Midbrain (tissue), 1 donor: Measurements from ENCODE around the gene IFNAR1.
"Not testable (repeated sequence)": the region's sequence is repeated elsewhere in the genome, so short reads cannot be mapped to it uniquely, and the experiment has no call there.

Source experiments
- DNase-seq: peaks from one replicate; lab custom pipeline; 2025; lab: John Stamatoyannopoulos, UW

IFNAR1 gene

DNA sequence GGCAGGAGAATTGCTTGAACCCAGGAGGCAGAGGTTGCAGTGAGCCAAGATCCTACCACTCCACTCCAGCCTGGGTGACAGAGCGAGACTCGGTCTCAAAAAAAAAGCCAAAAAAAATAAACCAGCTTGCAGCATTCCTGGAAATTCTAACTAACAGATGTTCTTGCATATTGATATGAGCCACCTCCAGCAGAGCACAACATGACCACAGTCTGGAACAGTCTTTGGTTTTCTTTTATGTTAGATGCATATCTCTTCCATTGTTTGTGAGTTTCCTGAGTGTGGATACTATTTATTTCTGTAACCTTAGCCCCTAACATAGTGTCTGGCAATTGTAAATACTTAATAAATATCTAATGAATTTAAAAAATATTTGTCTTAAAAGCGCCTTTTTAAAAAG is 23.9 kb downstream of the IFNAR1 start:
- no peak for DNase-seq

DNA sequence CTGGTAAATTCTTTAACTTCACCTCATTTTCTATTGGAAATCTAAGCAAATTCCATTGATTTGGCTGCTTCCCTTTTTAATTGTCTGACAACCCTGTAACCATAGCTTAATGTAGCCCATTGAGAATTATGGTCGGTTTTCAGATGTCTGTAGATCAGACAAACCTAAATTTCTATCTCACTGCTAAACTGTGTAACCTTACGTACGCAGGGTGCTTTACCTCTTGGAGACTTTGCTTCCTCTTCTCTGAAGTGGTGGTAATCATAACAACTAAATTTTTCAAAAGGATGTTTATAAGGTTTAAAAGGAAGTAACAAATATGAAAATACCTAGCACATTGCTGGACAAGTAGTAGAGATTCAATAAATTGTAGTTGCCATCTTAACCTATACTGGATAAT is 25.9 kb downstream of the IFNAR1 start:
- DNase-seq: no peak

DNA sequence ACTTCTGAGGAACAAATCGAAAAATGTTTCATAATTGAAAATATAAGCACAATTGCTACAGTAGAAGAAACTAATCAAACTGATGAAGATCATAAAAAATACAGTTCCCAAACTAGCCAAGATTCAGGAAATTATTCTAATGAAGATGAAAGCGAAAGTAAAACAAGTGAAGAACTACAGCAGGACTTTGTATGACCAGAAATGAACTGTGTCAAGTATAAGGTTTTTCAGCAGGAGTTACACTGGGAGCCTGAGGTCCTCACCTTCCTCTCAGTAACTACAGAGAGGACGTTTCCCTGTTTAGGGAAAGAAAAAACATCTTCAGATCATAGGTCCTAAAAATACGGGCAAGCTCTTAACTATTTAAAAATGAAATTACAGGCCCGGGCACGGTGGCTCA is 30.6 kb downstream of the IFNAR1 start:
- no peak for DNase-seq

DNA sequence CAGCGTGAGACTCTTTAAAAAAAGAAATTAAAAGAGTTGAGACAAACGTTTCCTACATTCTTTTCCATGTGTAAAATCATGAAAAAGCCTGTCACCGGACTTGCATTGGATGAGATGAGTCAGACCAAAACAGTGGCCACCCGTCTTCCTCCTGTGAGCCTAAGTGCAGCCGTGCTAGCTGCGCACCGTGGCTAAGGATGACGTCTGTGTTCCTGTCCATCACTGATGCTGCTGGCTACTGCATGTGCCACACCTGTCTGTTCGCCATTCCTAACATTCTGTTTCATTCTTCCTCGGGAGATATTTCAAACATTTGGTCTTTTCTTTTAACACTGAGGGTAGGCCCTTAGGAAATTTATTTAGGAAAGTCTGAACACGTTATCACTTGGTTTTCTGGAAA is 31.2 kb downstream of the IFNAR1 start:
- DNase-seq: no peak

DNA sequence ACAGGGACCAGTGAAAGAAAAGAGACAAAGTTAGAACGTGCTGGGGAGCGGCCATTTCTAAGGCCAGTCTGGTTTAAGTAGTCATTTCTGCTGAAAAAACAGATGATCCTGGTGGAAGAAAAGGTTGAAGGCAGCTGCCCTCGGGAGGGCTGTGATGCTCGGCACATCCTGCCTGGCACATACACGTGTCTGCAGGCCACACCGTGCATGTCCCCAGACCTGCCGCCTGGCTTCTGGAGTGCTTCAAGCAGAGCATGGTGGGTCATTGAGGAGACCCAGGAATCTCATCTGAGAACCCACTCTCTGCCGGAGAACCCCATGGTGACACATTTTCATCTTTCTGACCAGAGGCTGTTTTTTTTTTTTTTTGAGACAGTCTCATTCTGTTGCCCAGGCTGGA is 32.4 kb downstream of the IFNAR1 start:
- no peak for DNase-seq

DNA sequence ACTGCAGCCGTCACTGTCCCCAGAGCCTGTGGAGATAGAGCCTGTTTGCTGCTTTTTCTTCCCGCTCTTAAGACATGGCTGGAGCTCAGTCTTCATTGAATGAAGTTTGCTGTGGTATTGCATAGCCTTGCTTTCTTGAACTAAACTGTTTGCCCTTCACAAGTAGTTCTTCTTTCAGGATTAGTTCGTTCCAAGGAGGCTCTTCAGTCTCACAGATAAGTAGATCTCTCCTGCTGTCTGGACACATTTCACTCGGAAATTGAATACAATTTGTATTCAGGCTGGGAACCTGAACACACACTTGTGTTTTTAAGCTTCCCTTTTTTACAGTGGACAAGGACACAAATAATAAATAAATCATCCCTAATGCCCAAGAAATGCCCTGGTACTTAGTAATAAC is 34.7 kb downstream of the IFNAR1 start:
- no peak for DNase-seq

DNA sequence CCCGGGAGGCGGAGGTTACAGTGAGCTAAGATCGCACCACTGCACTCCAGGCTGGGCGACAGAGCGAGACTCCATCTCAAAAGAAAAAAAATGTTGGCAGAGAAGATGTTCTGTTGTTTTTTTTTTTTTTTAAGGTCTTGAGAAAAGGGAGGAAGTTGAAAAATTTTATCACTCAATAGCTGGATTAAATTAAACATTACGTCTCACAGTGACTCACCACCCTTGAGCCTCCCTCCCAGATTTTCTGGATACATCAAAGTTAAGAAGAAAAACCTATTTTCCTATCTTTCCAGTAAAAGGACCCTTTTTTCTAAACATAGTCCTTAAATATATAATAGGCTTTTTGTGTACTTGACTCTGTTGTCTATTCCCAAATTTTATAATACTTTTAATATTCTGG is 35.5 kb downstream of the IFNAR1 start:
- DNase-seq: no peak

DNA sequence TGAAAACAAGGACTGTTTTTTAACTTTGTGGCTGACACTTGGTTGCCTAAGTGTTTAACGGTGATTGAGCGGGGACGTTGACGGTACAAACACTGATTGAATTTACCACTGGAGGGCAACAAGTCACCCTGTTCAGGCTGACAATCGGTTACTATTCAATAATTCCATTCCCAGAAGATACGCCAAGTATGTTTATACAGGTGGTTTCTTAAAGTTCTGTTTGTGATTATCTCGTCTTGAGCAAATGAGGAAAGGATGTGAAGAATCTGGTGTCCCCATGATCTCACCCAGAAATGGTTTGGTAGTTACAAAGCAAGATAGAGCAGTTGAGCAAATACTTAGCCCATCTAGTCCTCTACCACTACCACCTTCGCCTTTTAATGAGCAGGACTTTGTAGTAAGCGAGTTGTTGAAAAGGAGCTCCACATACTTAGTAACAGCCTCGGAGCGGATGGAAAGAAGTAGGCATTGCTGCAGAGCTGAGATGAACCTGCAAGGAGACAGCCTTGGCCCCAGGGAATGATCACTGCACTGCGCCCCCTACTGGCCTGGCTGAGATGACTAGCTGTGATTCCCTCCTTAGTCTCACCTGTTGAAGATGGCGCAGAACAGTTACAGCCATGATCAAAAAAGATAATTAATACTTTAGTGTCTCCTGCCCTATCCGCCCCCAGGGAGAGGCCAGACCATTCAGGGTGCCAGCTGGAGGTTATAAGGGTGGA is 36.3 kb downstream of the IFNAR1 start:
- DNase-seq: peak; percentile 41

DNA sequence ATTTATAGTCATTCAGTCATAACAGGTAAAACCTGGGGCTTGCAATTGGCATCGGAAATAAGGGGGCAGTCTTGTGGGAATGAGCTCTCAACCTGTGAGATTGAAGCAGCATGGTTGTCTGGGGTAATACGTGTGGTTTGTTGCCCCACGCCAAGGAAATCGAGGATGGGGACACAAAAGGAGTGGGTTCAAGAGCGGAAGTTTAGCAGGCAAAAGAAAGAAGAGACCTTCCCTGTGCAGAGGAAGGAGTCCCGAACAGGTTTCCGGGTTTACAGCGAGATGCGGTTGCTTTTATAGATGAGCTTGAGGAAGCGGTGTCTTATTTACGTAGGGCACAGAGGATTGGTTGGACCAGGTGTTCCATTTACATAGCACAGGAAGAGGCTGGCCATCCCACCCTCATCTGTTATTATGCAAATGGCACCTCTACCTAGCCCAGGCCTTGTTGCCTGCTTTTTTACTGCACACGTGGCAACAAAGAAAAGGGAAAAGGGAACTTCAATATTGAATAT is 37.3 kb downstream of the IFNAR1 start:
- no peak for DNase-seq

DNA sequence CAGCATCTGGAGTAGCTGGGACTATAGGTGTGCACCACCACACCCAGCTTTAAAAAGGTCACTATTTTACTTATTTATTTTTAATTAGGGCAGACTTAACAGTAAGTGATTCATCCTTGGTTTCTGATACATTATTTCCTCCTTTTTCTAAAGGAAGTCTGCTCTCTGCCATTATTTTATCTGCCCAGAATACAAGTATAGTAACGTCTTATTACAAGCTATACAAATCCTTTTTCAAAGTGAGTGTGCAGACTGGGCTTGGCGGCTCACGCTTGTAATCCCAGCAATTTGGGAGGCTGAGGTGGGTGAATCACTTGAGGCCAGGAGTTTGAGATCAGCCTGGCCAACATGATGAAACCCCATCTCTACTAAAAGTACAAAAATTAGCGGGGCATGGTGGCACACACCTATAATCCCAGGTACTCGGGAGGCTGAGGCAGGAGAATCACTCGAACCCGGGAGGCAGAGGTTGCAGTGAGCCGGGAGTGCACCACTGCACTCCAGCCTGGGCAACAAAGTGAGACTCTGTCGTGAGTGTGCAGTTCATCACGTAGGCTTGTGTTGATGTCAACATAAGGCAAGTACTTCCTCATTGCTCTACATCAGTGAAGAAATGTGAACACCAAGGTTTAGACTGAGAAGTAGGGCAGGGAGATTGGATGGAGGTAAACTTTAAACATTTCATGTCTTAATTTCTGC is 39.3 kb downstream of the IFNAR1 start:
- DNase-seq: not testable (repeated sequence)

DNA sequence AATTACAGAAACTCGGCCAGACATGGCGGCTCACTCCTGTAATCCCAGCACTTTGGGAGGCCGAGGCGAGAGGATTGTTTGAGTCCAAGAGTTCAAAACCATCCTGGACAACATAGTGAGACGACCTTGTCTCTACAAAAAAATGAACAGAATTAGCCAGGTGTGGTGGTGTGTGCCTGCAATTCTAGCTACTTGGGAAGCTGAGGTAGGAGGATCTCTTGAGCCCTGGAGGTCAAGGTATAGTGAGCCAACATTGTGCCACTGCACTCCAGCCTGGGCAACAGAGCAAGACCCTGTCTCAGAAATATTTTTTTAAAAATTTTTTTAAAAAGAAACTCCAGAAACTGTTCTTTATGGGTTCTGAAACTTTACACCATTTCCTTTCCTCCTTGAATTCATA is 40.1 kb downstream of the IFNAR1 start:
- no peak for DNase-seq

DNA sequence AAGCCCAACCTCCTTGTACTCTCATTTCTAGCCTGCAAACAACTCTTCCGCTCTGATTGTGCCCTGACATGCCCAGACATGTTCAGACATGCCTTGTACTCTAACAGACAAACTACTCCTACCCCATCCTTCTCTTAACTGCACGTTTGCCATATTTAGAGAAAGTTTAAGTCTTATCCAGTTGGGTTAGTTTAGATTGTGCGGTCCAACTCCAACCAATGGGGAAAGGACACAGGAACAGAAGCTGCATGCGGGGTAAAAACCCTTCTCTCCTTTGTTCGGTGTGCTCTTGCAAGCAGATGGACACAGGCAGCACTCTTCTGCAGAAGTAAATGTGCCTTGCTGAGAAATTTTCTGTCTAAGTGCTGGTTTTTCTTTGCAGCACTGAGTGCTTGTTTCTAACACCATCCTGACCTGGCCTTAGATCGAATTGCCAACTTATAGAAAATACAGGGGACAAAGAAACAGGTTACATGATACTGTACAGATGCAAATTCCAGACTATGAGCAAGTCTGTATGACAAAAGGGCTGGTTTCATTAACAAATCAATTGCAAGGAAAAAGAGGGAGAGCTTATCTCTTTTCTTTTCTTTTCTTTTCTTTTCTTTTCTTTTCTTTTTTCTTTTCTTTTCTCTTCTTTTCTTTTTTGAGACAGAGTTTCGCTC is 42.7 kb downstream of the IFNAR1 start:
- DNase-seq: no peak

DNA sequence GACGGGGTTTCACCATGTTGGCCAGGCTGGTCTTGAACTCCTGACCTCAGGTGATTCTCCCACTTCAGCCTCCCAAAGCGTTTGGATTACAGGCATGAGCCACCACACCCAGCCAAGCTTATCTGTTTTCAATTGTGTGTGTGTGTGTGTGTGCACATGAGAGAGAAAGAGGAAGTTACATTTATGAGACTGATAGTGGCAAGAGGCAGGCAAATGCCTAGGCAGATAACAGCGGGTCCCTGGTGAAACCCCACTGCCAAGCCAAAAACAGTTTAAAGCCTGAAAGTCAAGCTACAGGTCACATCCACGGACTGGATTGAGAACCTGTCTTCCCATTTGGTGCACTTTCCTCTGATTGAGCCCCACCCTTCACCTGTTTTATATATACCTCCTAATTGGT is 43.4 kb downstream of the IFNAR1 start:
- DNase-seq: no peak

DNA sequence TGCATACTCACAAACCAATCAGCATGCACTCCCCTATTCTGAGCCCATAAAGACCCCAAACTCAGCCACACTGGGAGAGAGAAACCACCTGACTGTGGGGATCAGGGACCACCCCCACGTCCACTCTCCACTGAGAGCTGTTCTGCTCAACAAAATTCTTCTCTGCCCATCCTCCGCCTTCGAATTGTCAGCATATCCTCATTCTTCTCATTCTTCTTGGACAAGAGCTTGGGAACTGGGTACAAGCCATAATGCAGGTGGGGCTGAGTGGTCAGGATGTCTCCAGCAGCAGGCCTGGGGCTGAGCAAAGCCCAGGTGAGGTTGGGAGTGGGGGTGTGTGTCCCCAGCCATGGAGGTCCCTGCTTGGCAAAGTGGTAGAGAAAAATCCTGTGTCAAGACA is 43.8 kb downstream of the IFNAR1 start:
- no peak for DNase-seq

DNA sequence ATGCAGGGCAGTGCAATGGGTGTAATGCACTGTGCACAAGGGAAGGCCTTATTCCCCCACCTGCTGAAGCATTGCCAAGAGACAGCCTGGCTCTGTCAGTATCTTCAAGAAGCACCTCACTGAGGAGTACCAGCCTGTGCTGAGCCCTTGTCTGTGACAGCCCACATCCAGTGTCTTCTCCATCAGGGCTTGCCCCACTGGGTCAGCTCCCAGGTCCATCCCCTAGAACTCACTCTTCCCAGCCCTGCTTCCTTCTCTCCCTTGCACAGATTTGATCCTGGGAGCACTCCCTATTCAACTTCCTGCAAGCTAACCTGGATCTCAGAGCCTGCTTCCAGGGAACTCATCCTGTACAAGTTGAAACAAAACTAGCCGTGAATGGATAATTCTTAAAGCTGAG is 44.8 kb downstream of the IFNAR1 start:
- no peak for DNase-seq

DNA sequence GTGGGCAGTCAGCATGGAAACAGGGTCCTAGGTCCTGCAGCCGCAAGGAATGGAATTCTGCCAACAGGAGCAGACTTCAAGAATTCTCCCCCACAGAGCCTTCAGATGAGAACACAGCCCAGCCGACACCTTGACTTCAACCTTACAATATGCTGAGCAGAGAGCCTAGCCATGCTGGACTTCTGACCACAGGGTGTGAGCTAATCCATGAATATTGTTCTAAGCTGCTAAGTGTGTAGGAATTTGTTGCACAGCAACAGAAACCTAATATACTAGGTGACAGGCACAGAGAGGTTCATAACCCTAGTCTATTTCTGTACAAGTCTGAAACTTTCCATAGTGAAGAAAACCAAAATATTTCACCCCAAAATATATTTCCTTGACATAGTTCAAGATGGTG is 45.5 kb downstream of the IFNAR1 start:
- no peak for DNase-seq

DNA sequence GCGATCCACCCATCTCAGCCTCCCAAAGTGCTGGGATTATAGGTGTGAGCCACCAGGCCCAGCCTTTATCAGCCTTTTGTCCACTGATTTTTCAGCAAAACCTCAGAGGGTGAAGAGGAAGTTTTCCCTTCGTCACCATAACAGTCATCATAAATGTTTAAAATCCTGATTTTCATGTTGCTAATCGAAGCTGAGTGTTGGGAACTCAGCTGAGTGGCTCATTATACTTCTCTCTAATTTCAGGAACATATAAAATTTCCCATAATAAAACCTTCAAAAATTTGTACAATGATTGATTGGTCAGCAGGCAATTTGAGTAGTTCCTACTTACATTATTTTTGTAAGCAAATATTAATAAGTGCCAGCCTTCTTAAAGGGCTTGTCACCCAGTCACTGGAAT is 46.6 kb downstream of the IFNAR1 start:
- DNase-seq: no peak

DNA sequence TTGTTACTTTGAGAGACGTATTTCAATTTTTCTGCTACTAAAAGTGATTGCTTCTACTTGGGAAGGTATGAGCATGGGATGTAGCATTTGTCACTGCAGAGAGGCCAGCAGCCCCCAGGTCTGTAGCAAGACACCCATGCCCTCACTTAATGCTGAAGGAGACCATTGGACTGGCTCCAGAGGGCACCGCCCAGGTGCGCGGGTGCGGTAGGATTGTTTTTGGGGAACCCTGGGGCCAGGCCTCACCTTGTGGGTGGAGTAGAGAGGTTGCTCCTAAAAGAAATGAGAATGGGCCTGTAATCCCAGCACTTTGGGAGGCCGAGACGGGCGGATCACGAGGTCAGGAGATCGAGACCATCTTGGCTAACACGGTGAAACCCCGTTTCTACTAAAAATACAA is 47.8 kb downstream of the IFNAR1 start:
- no peak for DNase-seq

DNA sequence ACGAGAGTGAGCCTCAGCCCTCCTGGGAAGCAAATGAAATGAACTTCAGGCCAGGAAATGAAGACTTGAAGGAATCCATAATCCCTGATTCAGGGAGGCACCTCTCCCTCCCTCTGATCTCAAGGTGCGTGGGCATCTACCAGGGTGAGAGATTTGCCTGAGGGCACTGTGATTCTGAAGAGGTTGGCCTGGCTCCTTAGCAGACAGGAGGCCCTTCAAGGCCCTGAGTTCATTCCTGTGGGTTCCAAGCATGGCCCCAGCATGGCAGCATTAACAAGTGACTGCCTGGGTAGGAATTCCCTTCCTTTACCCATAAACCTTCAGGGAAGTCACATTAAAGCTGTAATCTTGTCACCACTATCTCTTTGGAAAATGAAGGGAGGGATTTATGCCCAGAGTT is 48.7 kb downstream of the IFNAR1 start:
- DNase-seq: no peak

DNA sequence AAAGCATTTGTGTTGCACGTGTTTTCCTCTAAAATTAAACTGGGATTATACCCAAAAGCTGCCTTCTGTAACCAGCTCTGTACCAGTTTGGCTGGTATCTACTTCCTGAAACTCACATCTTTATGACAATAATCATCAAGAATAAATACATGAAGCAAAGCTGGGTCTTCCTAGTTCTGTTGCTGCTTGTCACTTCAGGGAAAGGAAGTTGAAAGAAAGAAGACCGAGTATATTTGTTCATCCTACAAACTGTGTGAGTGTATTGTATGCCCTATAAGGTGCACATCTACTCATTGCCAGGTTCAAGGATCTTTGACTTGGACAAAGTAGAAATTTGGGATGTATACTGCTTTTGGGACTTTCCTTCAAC is 49.3 kb downstream of the IFNAR1 start:
- no peak for DNase-seq

DNA sequence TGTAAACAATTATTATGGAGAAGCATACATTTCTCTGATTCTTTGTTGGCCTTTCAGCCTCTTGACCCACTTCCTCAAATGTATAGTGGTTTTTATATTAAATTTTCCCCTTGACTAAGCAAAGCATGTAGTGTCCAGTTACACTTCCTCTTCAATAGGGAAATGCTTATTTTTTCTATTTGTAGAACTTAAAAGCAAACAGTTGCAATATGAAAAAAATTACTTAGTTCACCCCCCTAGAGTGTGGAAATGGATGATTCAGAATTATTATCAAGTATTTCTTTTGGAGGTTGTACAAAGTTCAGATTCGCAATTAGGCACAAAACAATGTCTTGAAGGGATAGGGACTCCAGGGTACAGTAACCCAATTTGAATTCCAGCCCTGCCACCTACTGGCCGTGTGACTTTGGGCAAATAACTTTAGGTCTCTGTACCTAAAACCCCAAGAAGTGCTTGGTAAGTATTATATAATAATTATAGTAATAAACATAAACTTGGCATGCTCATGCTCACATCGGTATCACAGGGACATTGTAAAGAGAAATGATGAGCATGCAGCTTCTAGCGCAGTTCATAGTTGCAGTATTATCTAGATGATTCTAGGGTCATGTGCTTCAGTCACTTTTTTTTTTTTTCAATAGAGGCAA is 49.8 kb downstream of the IFNAR1 start:
- DNase-seq: no peak

DNA sequence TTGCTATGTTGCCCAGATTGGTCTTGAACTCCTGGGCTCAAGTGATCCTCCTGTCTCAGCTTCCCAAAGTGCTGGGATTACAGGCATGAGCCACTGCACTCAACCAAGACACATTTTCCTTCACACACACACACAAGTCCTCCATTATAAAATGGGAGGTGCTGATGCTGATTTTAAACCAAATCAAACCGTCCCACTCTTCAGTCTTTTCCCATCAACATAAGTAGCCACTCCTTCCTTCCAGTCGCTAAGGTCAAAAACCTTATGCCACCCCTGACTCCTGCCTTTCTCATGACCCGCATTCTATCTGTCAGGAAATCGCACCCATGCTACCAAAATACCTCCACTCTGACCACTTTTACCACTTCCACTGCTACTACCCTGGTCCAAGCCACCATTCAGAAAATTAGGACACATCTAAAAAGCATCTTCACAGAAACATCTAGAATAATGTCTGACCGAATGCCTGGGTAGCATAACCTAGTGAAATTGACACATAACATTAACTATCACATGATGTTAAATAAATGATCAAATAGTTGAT is 50.4 kb downstream of the IFNAR1 start:
- DNase-seq: no peak
